IPS-NIHi11 (cell line): ENCODE results near the gene MCUB.

Source experiments
- DNase-seq: peaks from one replicate; pipeline ENCODE4 v3.0.0; 2012; ENCODE audit warnings: mixed read lengths, low spot score

Gene MCUB

GRCh38 chr4:109682875-109683274, 122.8 kb downstream of the MCUB start:
- DNase-seq: no peak

- no peak for DNase-seq
Observed at GRCh38 chr4:109683621-109684253, 123.7 kb downstream of the MCUB start.

GRCh38 chr4:109684727-109685126, 124.7 kb downstream of the MCUB start:
- DNase-seq: no peak

GRCh38 chr4:109690690-109691410, 130.8 kb downstream of the MCUB start:
- DNase-seq: no peak

- DNase-seq: no peak
Observed at GRCh38 chr4:109691411-109691920, 131.4 kb downstream of the MCUB start.

GRCh38 chr4:109698656-109699055, 138.6 kb downstream of the MCUB start:
- DNase-seq: no peak

GRCh38 chr4:109699553-109700225, 139.6 kb downstream of the MCUB start:
- no peak for DNase-seq

GRCh38 chr4:109701566-109702410, 141.7 kb downstream of the MCUB start:
- peak; percentile 52 for DNase-seq

GRCh38 chr4:109702950-109703663, 143.1 kb downstream of the MCUB start, which contains the start of gene CASP6:
Gene CASP6, minus strand, starts transcription at chr4:109703445. Its CDS starts 50 bp downstream, at chr4:109703395.
- DNase-seq: peak; percentile 86

- no peak for DNase-seq
Observed at GRCh38 chr4:109703664-109704361, 143.8 kb downstream of the MCUB start.

- DNase-seq: no peak
Observed at GRCh38 chr4:109708435-109708834, 148.4 kb downstream of the MCUB start.

- no peak for DNase-seq
Observed at GRCh38 chr4:109708990-109709389, 148.9 kb downstream of the MCUB start.

GRCh38 chr4:109713500-109713899, 153.5 kb downstream of the MCUB start:
- no peak for DNase-seq

- DNase-seq: no peak
Observed at GRCh38 chr4:109718759-109719158, 158.7 kb downstream of the MCUB start.

- no peak for DNase-seq
Observed at GRCh38 chr4:109719604-109720003, 159.6 kb downstream of the MCUB start.

GRCh38 chr4:109721033-109721432, 161.0 kb downstream of the MCUB start:
- no peak for DNase-seq

GRCh38 chr4:109722357-109722756, 162.3 kb downstream of the MCUB start:
- no peak for DNase-seq

GRCh38 chr4:109723110-109723509, 163.1 kb downstream of the MCUB start:
- DNase-seq: no peak

- no peak for DNase-seq
Observed at GRCh38 chr4:109728385-109728784, 168.3 kb downstream of the MCUB start.

GRCh38 chr4:109729117-109729717, 169.2 kb downstream of the MCUB start:
- DNase-seq: peak; percentile 16
